NT2/D1 (cell line): ENCODE data around the gene AFF3.

ENCODE experiments used
- DNase-seq: peaks from one replicate; pipeline ENCODE4 v3.0.0-alpha.2; 2011; ENCODE audit warnings: low read depth, low spot score
- H3K27me3 ChIP-seq: 2 replicates; pipeline ENCODE4 v1.6.0; 2011; ENCODE audit warnings: mild to moderate bottlenecking; ENCODE audit not compliant: insufficient read length, insufficient read depth
- H3K36me3 ChIP-seq: 2 replicates; pipeline ENCODE4 v1.6.1; 2011; ENCODE audit warnings: mild to moderate bottlenecking, low read length, mixed read lengths; ENCODE audit not compliant: insufficient read depth, insufficient read length
- H3K4me1 ChIP-seq: 2 replicates; pipeline ENCODE4 v1.5.1; 2011; ENCODE audit not compliant: insufficient read depth, insufficient read length
- H3K4me3 ChIP-seq: 2 replicates; pipeline ENCODE4 v1.5.1; 2011; ENCODE audit warnings: low read depth; ENCODE audit not compliant: insufficient read length
- H3K9ac ChIP-seq: 2 replicates; pipeline ENCODE4 v1.6.0; 2011; ENCODE audit warnings: low read depth; ENCODE audit not compliant: insufficient read length
- H3K9me3 ChIP-seq: 2 replicates; pipeline ENCODE4 v1.5.1; 2011; ENCODE audit warnings: mild to moderate bottlenecking, low read length; ENCODE audit not compliant: insufficient read depth
- SUZ12 ChIP-seq: IDR thresholded peaks from 2 replicates; pipeline ENCODE4 v1.6.1; 2011; ENCODE audit not compliant: insufficient read length, insufficient read depth; ENCODE audit errors: extremely low read depth
- YY1 ChIP-seq: IDR thresholded peaks from 2 replicates; pipeline ENCODE4 v1.6.1; 2011; ENCODE audit not compliant: insufficient read length, insufficient read depth
- ZNF274 ChIP-seq: IDR thresholded peaks from 2 replicates; pipeline ENCODE4 v1.6.1; 2011; ENCODE audit warnings: mild to moderate bottlenecking, low read depth, low read length

The AFF3 gene

GRCh38 chr2:100182494-100183361, 40.3 kb upstream of the AFF3 start:
- Histone ChIP-seq H3K4me1 (peaks cover 5% of the 10 kb centered on the region), H3K9ac (no peak overlapping the region), H3K27me3 (peaks cover 100% of the 10 kb centered on the region), H3K4me3 (no peak overlapping the region), H3K9me3 (no peaks in the 10 kb centered on the region), H3K36me3 (no peaks in the 10 kb centered on the region)
- no peak for TF ChIP-seq SUZ12
- TF ChIP-seq ZNF274: no peak
- TF ChIP-seq YY1: no peak
- DNase-seq: peak; percentile 33

GRCh38 chr2:100180503-100180902, 38.1 kb upstream of the AFF3 start:
- Histone ChIP-seq H3K4me1 (peaks cover 5% of the 10 kb centered on the region), H3K36me3 (no peaks in the 10 kb centered on the region), H3K27me3 (peaks cover 93% of the 10 kb centered on the region), H3K9me3 (no peaks in the 10 kb centered on the region), H3K9ac (no peak overlapping the region), H3K4me3 (no peak overlapping the region)
- DNase-seq: no peak
- TF ChIP-seq SUZ12 (no peak), ZNF274 (no peak), YY1 (no peak)

- Histone ChIP-seq H3K9me3 (no peaks in the 10 kb centered on the region), H3K4me1 (peaks cover 5% of the 10 kb centered on the region), H3K4me3 (no peak overlapping the region), H3K36me3 (no peaks in the 10 kb centered on the region), H3K27me3 (peaks cover 91% of the 10 kb centered on the region), H3K9ac (no peak overlapping the region)
- no peak for TF ChIP-seq YY1
- no peak for TF ChIP-seq ZNF274
- TF ChIP-seq SUZ12: no peak
- no peak for DNase-seq
Measured at GRCh38 chr2:100179806-100180205, 37.4 kb upstream of the AFF3 start.

- TF ChIP-seq ZNF274 (no peak), YY1 (no peak), SUZ12 (no peak)
- no peak for DNase-seq
- Histone ChIP-seq H3K36me3 (no peaks in the 10 kb centered on the region), H3K9me3 (no peaks in the 10 kb centered on the region), H3K4me1 (peaks cover 5% of the 10 kb centered on the region), H3K27me3 (peaks cover 82% of the 10 kb centered on the region), H3K4me3 (no peak overlapping the region), H3K9ac (no peak overlapping the region)
Measured at GRCh38 chr2:100178864-100179263, 36.5 kb upstream of the AFF3 start.

GRCh38 chr2:100178085-100178788, 35.8 kb upstream of the AFF3 start:
- Histone ChIP-seq H3K27me3 (peaks cover 78% of the 10 kb centered on the region), H3K4me3 (no peak overlapping the region), H3K36me3 (no peaks in the 10 kb centered on the region), H3K9me3 (no peaks in the 10 kb centered on the region), H3K4me1 (peaks cover 4% of the 10 kb centered on the region), H3K9ac (no peak overlapping the region)
- peak; percentile 68 for DNase-seq
- TF ChIP-seq YY1 (no peak), ZNF274 (no peak), SUZ12 (no peak)

- Histone ChIP-seq H3K4me3 (no peak overlapping the region), H3K4me1 (no peaks in the 10 kb centered on the region), H3K9ac (no peak overlapping the region), H3K9me3 (no peaks in the 10 kb centered on the region), H3K27me3 (peaks cover 67% of the 10 kb centered on the region), H3K36me3 (no peaks in the 10 kb centered on the region)
- no peak for DNase-seq
- TF ChIP-seq YY1 (no peak), SUZ12 (no peak), ZNF274 (no peak)
Measured at GRCh38 chr2:100176925-100177324, 34.5 kb upstream of the AFF3 start.

GRCh38 chr2:100174026-100174431, 31.6 kb upstream of the AFF3 start:
- no peak for DNase-seq
- H3K9ac ChIP-seq: no peak overlapping the region
- peaks cover 38% of the 10 kb centered on the region for H3K27me3 ChIP-seq
- no peaks in the 10 kb centered on the region for H3K4me1 ChIP-seq
- H3K9me3 ChIP-seq: no peaks in the 10 kb centered on the region
- TF ChIP-seq SUZ12 (no peak), YY1 (no peak)
- H3K4me3 ChIP-seq: no peak overlapping the region
- H3K36me3 ChIP-seq: no peaks in the 10 kb centered on the region
